Suprapubic skin (tissue), 4 donors: ENCODE measurements around the gene GOLT1A. TPM values are rescaled to one million over a fixed set of nuclear protein-coding genes. Genes with fewer than 3 reads are reported as not detected.

Source experiments
- DNase-seq, 2 donors: peaks; one replicate each; pipeline ENCODE4 v3.0.0-alpha.2; 2019; ENCODE audit warnings: low spot score in 2 of 2
- H3K27ac ChIP-seq: fragments of 200-600 bp; sonication (generic); one replicate; pipeline ENCODE4 v1.5.1; 2019
- H3K27me3 ChIP-seq: fragments of 200-600 bp; sonication (generic); one replicate; pipeline ENCODE4 v1.5.1; 2019
- H3K36me3 ChIP-seq: fragments of 200-600 bp; sonication (generic); one replicate; pipeline ENCODE4 v1.5.1; 2019
- H3K4me1 ChIP-seq: fragments of 200-600 bp; sonication (generic); one replicate; pipeline ENCODE4 v1.5.1; 2019
- H3K4me3 ChIP-seq: fragments of 200-600 bp; sonication (generic); one replicate; pipeline ENCODE4 v1.5.1; 2019; ENCODE audit warnings: mild to moderate bottlenecking
- H3K9me3 ChIP-seq: fragments of 200-600 bp; sonication (generic); one replicate; pipeline ENCODE4 v1.5.1; 2019
- EP300 ChIP-seq: sonication (generic); formaldehyde crosslinking; IDR thresholded peaks from one replicate; pipeline ENCODE4 v1.6.1; 2017; ENCODE audit warnings: antibody characterized with exemption
- POLR2A ChIP-seq, 2 donors: fragments of 450-650 bp; IDR thresholded peaks; one replicate each; pipeline ENCODE4 v1.6.1; 2017; ENCODE audit warnings: antibody characterized with exemption in 2 of 2, mild to moderate bottlenecking in 2 of 2, moderate library complexity in 2 of 2
- POLR2AphosphoS5 ChIP-seq, 3 donors: sonication (generic); formaldehyde crosslinking; IDR thresholded peaks; one replicate each; pipeline ENCODE4 v1.6.1; 2017; ENCODE audit warnings: antibody characterized with exemption in 3 of 3
- WGBS: methylation state at CpG from one replicate; pipeline ENCODE4 v1.1.5; 2018; 5-methylcytosine and 5-hydroxymethylcytosine counted together
- total RNA-seq, 4 donors: library from RNA; depleted of rRNA; stranded (reverse); fragments of >200 nt; gene quantifications; one replicate each; pipeline ENCODE4 v1.1.0, GENCODE V29; 2016
- TF ChIP-seq, protein P1 (sequence below), 2 donors: fragments of 200-600 bp in 1 of 2; fragments of 450-650 bp in 1 of 2; sonication (generic) in 1 of 2; IDR thresholded peaks; one replicate each; pipeline ENCODE4 v1.5.1; 2016 to 2019; ENCODE audit warnings: antibody characterized with exemption in 2 of 2, mild to moderate bottlenecking in 1 of 2, moderate library complexity in 1 of 2

GOLT1A gene
- total RNA-seq, 4 donors from 2014 or later: not detected

- WGBS: 64% methylated on average over 3 of the region's 3 CpGs
- Histone ChIP-seq H3K4me3 (no peak overlapping the region), H3K27me3 (peaks cover 13% of the 10 kb centered on the region), H3K27ac (no peak overlapping the region), H3K9me3 (no peaks in the 10 kb centered on the region), H3K4me1 (peaks cover 14% of the 10 kb centered on the region), H3K36me3 (no peaks in the 10 kb centered on the region)
- DNase-seq: no peak
- TF ChIP-seq POLR2AphosphoS5 (IDR thresholded peaks at IDR 0.05) (no peak), POLR2A (IDR thresholded peaks at IDR 0.05) (no peak), EP300 (no peak)
- TF ChIP-seq, protein P1, sequence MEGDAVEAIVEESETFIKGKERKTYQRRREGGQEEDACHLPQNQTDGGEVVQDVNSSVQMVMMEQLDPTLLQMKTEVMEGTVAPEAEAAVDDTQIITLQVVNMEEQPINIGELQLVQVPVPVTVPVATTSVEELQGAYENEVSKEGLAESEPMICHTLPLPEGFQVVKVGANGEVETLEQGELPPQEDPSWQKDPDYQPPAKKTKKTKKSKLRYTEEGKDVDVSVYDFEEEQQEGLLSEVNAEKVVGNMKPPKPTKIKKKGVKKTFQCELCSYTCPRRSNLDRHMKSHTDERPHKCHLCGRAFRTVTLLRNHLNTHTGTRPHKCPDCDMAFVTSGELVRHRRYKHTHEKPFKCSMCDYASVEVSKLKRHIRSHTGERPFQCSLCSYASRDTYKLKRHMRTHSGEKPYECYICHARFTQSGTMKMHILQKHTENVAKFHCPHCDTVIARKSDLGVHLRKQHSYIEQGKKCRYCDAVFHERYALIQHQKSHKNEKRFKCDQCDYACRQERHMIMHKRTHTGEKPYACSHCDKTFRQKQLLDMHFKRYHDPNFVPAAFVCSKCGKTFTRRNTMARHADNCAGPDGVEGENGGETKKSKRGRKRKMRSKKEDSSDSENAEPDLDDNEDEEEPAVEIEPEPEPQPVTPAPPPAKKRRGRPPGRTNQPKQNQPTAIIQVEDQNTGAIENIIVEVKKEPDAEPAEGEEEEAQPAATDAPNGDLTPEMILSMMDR (IDR thresholded peaks at IDR 0.05): no peak
Observed at GRCh38 chr1:204192589-204193352, 21.0 kb downstream of the GOLT1A start.

DNA sequence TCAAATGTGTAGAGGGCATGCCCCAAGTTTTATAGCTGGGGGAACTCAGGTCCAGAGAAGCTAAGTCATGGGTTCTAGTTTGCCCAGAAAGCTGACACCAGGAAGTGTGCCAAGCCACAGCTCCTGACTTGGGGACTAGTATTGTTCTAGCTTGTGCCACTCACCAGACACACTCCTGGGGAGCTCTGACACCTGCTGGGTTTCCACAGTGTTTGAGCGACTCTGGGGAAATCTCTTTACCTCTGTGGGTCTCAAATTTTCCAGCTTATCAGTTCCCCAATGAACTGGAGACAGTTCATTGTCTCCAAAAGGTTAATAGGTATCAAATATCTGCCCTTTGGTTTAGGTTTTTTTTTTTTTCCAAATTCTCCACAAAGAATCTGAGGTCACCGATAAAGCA is 21.7 kb downstream of the GOLT1A start:
- TF ChIP-seq EP300 (no peak), POLR2A (IDR thresholded peaks at IDR 0.05) (no peak), POLR2AphosphoS5 (IDR thresholded peaks at IDR 0.05) (no peak)
- TF ChIP-seq, protein P1 (IDR thresholded peaks at IDR 0.05): no peak
- WGBS: 85% methylated on average over 2 of the region's 2 CpGs
- no peak for DNase-seq
- Histone ChIP-seq H3K36me3 (no peaks in the 10 kb centered on the region), H3K4me3 (no peak overlapping the region), H3K4me1 (peaks cover 14% of the 10 kb centered on the region), H3K9me3 (no peaks in the 10 kb centered on the region), H3K27me3 (peaks cover 19% of the 10 kb centered on the region), H3K27ac (no peak overlapping the region)

GRCh38 chr1:204191456-204191855 is 22.3 kb downstream of the GOLT1A start:
- Histone ChIP-seq H3K36me3 (no peaks in the 10 kb centered on the region), H3K27ac (no peak overlapping the region), H3K9me3 (no peaks in the 10 kb centered on the region), H3K4me1 (peaks cover 14% of the 10 kb centered on the region), H3K4me3 (no peak overlapping the region), H3K27me3 (peaks cover 25% of the 10 kb centered on the region)
- TF ChIP-seq POLR2A (IDR thresholded peaks at IDR 0.05): no peak
- TF ChIP-seq POLR2AphosphoS5 (IDR thresholded peaks at IDR 0.05): no peak
- TF ChIP-seq EP300: no peak
- TF ChIP-seq, protein P1 (IDR thresholded peaks at IDR 0.05): no peak
- DNase-seq: no peak
- 43% methylated on average over 7 of the region's 7 CpGs for WGBS

DNA sequence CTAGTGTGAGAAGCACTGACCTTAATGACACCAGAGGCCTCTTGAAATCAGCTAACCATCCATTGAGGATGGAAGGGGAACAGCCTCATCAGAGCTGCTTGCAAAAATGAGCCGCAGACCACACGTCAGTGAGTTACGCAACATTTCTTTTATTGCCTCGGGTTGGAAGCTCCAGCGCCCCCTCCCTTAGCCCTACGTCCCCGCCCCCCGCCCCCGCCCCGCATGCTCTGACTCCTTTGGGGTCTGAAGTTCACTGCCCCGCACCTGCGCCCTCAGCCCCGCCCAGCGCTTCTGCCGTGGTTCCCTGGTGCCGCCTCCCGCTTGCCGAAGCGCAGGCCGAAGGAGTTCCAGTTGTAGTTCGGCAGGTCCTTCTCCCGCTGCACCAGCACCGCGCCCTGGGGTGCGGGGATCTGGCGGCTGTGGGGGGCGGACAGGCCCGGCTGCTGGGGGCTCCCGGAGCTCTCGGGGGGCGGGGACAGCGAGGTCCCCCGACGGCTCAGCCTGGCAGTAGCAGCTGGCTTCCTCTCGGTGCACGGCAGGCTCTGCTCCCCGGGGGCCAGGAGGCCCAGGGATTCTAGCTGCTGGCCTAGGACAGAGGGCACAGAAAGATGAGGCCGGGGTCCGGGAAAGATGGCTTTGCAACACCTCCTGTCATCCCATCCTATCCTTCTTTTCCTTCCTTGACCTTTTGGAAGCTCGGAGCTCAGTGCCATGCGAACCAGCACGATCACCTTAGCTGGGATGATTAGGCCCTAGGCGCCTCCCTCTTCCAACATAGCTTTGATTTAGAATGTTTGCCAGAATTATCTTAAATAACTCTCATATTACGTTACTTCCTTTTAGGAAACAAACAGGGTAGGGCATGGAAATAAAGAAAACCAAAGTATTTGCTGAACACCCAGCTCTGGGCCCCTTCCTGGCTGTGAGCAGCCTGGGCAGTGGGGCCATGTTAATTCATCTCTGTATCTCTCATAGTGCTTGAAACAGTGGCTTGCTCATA is 23.3 kb downstream of the GOLT1A start:
- H3K27ac ChIP-seq: no peak overlapping the region
- H3K4me3 ChIP-seq: peak overlapping the region; percentile 31
- DNase-seq: no peak
- TF ChIP-seq POLR2A (IDR thresholded peaks at IDR 0.05) (no peak), POLR2AphosphoS5 (IDR thresholded peaks at IDR 0.05) (no peak), EP300 (no peak)
- TF ChIP-seq, protein P1 (IDR thresholded peaks at IDR 0.05): no peak
- 28% methylated on average over 13 of the region's 44 CpGs for WGBS
- H3K4me1 ChIP-seq: peaks cover 14% of the 10 kb centered on the region
- H3K27me3 ChIP-seq: peaks cover 34% of the 10 kb centered on the region
- H3K9me3 ChIP-seq: no peaks in the 10 kb centered on the region
- no peaks in the 10 kb centered on the region for H3K36me3 ChIP-seq
